CD4-positive, alpha-beta T cell treated with Interleukin-2 at 100 ng/mL for 4 hours (primary cell): ENCODE data around the gene ZNF595.
"Not testable (repeated sequence)": the region's sequence is repeated elsewhere in the genome, so short reads cannot be mapped to it uniquely, and the experiment has no call there.

Experiments
- DNase-seq: peaks from one replicate; pipeline ENCODE4 v3.0.0-alpha.2; 2020; ENCODE audit warnings: low spot score

Gene ZNF595

DNA sequence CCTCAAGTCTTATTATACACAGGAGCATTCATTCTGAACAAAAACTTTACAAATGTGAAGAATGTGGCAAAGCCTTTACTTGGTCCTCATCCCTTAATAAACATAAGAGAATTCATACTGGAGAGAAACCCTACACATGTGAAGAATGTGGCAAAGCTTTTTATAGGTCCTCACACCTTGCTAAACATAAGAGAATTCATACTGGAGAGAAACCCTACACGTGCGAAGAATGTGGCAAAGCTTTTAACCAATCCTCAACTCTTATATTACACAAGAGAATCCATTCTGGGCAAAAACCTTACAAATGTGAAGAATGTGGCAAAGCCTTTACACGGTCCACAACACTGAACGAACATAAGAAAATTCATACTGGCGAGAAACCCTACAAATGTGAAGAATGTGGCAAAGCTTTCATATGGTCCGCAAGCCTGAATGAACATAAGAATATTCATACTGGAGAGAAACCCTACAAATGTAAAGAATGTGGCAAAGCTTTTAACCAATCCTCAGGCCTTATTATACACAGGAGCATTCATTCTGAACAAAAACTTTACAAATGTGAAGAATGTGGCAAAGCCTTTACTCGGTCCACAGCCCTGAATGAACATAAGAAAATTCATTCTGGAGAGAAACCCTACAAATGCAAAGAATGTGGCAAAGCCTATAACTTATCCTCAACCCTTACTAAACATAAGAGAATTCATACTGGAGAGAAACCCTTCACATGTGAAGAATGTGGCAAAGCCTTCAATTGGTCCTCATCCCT, 33.6 kb downstream of the ZNF595 start:
- not testable (repeated sequence) for DNase-seq

DNA sequence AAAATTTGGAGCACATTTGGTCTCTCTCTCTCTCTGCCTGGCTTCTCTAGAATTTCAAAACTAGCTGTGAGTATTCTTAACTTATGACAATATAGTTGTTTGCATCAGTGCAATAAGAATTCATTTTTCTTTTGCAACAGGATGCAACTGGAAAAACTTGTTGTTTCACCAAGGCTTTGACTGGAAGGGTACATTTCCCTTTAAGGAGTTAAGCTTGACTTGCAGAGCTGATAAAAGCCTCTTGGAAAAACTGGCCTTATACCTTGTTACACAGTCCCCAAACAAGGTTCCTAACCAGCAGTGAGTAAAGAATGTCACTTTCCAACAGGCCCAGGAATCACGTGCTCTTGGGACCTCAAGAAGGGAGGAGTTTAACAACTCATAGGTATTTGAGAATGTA, 45.3 kb downstream of the ZNF595 start:
- DNase-seq = no peak

DNA sequence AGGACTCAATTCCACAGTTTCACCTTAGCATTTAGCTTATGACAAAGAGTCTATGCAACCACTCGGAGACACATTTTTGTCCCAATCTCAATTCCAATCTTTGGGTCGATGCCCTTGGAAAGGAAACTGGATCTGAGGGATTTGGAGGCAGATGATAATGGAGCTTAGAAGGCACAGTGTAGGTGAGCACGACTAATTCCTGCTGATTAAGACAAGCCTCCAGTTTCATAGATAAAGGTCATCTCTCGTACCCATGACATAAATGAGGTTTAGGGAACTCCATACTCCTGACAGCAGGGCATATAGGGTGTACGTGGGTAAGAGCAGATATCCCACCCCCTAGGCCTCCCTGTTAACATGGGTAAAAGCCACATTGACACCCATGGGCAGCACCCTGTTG, 46.7 kb downstream of the ZNF595 start:
- DNase-seq = no peak

DNA sequence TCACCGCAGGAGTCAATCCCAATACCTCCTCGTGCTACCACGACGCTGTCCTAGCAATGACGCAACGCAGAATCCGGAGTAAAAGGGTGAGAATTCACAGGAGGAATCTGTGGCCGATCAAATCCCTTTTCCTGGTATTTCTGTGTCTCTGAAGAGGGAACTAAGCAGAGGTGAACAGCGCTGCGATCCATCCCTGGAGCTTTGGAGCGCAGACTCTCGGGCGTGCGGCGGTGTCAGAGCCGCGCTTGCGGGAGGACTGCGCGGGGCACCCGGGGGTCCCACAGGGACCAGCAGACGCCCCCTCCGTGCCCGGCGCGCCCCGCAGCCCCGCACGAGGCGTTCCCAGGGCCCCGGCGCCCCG, 53.9 kb downstream of the ZNF595 start:
- no peak for DNase-seq

DNA sequence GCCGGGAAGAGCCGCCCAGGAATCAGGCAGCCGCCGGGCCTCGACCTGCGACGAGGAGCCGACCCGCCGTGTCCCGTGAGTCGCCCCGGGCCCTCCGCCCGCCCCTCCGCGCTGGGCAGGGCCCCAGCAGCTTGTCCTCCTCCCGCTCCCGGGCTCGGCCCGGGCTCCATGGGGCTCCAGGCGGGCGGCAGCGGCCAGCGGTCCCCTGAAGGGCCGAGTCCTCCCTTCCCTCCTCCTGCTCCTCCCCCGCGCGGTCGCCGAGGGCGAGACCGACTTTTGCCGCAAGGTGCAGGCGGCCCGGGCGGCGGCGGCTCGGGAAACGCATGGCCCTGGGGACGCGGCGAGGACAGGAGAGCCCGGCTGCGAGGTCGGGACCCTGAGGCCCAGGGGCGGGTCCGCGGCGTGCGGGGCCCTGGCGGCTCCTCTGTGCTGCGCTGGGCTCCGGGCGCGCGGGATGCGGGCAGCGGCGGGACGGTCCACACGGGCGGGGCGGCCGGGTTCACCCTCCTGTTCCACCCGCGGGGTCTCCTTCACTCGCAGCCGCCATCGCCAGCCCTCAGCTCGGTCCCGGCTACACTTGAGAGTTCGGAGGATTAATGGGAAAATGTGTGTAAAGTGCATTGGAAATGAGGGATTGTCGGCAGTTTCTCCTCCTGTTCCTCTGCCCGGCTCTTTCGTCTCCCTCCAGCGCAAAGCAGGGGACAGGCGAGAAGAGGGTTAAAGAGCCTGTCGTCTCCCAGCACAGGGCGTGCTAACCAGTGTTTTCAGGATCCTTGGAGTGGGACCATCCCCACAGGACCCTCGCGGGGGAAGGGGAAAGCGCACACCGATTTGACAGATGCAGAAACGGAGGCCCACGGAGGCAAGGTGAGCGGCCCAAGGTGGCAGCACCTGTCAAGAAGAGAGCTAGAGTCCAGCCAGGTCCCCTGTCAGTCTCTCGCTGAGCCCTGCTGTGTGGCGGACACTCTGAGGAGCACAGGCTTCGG, 54.6 kb downstream of the ZNF595 start:
- no peak for DNase-seq

DNA sequence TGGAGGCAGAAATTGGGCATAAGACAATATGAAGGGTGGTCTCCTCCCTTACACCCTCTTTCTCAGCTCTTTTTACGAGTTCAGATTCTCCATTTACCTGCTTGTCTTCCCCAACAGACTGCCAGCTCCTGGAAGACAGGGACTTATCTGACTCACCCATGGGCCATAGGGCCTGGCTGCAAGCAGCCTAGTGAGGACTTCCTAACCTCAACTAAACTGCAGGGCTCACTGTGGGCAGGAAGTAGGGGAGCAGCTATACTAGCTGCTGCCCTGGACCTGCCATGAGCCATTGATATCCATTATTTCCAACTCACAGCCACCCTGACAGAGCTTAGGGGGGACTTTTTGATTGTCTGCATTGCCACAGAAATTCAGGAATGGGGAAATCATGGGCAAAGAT, 59.6 kb downstream of the ZNF595 start:
- DNase-seq = no peak

DNA sequence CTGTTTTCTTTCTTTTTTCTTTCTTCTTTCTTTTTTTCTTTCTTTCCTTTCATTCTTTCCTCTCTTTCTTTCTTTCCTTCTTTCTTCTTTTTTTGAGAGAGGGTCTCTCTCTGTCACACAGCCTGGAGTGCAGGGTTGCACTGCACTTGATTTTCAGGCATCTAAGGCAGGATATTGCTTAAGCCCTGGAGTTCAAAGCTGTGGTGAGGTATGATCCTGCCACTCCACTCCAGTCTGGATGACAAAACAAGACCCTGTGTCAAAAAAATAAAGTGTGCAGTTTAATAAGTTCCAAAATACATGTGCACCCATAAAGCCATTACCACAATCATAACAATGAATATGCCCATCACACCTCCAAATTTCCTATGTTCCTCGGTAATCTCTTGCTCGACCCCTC, 60.6 kb downstream of the ZNF595 start:
- DNase-seq = no peak

DNA sequence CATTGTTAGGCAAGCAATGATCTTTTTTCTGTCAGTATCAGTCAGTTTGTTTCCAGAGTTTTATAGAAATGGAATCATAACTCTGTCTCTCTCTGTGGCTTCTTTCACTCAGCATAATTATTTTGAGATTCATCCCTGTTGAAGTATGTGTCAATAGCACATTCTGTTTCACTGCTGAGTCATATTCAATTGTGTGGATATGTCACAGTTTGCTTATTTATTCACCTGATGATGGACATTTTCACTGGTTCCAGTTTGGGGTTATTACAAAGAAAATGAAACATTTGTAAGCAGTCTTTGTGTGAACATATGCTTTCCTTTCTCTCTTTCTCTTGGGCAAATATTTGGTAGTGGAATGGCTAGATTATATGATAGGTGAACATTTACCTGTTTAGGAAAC, 61.0 kb downstream of the ZNF595 start:
- no peak for DNase-seq

DNA sequence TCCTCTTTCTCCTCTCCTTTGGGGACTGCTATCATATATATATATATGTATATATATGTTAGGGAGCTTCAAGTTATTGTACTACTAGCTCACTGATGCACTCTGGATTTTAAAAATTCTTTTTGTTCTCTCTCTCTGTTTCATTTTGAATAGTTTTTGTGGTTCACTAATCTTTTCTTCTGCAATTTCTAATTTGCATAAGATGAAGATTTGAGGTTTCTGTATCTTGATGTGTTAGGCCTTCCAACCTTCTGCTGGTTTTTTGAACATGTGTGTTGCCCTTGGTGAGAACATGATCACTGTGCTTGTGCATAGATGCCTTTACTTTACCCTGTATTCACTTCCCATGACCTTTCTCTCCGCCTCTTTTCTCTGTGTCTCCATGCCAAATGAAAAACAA, 63.4 kb downstream of the ZNF595 start:
- no peak for DNase-seq

DNA sequence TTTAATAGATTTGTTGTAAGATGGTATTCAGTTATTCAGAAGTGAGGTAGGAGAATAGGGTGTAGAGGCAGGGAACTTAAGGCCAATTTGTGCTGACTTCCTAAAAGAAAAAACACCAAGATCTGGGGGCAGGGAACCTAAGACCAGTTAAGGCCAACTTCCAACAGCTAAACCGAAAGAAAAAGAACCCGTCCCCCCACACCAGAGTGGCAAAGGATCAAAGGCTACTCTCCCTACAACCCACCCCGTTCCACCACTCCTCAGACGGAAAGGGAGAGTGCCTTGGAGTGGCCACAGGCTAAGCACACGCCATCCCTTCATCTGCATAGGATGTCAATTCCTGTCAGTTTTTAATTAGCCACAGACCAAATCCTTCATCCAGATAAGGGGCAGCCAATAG, 67.5 kb downstream of the ZNF595 start:
- no peak for DNase-seq

DNA sequence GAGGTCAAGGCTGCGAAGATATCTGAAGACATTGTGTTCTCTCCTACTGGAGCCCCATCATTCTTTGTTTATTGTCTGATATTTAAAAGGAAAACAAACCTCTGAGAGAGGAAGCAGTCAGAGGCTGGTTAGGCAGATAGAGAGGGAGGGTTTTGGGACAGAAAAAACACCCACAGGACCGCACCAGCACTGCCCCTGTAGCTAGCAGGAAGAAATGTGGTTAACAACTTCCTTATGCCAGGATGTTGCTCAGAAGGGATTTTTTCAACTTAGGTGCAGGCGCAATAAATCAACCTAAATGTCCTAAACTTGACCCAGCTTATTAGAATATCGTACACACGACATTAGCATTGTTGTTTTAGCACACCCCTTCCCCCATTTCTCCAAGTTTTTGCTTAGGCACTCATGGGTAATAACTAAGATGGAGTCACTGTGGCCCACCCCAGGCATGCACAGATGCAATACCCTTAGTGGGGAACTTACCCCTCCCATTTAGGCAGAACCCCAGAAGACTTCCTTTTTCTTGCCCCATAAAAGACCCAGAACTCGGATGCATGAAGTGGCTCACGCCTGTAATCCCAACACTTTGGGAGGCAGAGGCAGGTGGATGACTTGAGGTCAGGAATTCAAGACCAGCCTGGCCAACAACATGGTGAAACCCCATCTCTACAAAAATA, 68.4 kb downstream of the ZNF595 start:
- peak; percentile 32 for DNase-seq

DNA sequence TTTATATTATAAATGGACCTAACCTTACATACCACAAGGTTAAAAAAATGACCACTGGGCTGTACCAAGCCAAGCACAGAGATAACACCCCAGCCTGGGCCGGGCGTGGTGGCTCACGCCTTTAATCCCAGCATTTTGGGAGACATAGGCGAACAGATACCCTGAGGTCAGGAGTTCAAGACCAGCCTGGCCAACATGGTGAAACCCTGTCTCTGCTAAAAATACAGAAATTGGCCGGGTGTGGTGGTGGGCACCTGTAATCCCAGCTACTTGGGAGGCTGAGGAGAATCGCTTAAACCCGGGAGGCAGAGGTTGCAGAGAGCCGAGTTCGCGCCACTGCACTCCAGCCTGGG, 70.8 kb downstream of the ZNF595 start:
- DNase-seq = not testable (repeated sequence)

DNA sequence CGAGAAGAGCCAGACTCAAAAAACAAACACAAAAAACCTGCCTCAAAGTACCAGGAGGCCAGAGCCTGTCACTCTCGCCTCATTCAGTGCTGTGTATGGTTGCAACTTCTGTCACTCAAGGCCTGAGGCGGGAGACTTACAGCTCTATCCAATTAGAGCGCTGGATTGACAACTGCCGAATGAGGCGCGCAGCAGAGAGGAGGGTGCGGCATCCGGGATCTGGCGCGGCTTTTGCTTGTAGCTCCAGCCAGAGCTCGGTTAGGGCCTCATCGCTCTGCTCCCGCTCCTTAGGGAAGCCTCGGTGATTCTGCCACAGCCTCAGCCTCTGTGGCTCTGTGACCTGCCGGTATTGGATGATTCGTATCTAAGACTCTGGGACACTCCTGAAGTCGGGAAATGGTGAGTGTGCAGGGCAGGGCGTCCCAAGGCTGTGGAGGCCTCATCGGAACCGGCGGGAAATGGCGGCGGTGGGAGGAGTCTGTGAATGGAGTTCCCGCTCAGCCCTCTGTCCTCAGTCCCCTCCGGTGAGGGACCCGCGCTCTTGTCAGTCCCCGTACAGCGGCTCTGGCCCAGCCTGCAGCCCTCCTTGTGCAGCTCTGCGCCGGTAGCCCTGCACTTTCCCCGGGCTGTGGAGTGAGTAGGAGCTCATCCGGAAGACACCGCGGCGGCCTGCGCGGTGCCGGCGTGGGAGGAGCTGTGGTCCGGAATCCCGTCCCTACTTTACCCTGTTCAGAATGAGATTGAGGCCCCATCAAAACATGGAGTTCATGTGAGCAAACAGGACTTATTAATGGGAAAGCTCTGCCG, 71.4 kb downstream of the ZNF595 start, which contains the start of gene ZNF718:
Gene ZNF718 (plus strand): TSS at position 227 of the 807 bp plus-strand sequence. CDS start 170 bp downstream, at position 397.
- DNase-seq = peak; percentile 95

DNA sequence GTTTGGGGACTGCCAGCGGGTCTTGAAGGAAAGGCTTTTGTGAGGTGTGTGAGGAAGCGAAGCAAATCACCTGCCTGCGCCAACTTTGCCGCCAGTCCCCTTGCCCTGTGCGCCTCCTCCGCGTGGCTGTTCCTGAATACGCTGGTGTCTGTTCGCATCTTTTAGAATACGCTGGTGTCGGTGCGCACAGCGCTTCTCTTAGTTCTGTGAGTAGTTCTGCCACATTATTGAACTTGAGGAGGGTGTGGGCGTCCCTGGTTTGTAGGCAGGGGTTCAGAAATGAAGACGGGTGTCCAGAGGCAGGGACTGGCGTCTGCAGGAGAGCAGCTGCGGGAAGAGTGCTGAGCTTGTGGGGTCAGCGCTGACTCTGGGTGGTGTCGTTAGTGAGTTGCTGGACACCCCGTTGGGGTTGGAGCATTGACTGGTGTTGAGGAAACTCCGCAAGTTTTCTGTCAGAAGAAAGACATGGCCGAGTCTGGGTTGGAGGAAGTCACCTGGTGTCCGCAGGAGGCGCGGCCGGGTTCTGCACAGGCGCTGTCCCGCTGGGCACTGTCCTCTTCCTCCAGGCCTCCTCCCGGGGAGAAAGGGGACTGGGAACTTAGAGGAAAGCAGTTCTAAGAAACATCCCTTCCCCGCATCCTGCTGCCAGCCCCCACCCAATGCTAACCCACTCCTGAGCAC, 72.1 kb downstream of the ZNF595 start:
- DNase-seq = peak; percentile 3

DNA sequence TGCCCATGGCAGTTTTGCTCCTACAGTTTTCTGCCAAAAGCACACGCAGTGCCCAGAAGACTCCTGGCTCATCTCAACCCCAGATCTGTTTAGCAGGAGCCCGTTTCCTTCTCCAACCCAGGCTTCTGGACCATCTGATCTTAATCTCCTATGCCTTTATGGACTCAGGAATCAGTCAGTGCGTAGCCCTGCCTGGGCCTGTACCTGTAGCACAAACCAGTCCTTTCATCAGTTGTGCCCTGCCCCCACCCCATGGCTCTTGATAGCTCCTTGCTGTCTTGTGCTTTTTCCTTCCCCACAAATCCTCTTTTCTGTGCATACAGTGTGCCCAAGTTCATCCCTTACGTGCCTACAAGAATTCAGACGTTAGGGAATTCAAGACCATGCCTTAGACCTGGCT, 72.7 kb downstream of the ZNF595 start:
- no peak for DNase-seq

DNA sequence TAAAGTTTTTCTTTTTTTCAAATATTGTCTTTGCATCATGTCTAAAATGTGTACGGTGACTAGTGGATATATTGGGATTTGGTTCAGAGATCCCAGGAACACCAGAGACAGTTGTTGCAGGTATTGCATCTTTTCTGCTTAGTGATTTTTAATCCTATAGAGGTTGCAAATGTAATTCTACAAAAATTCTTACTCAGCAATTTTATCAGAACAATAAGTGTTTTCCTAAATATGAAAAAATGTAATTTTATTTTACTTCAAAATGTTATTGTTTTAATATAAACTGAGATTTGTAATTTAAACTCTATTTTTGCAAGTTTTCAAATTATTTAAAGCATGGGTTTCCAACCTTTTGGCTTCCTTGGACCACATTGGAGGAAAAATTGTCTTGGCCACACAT, 79.4 kb downstream of the ZNF595 start:
- DNase-seq = no peak
